ENCODE measurements around the gene DYNC2I2.
"Not testable (repeated sequence)": the region's sequence is repeated elsewhere in the genome, so short reads cannot be mapped to it uniquely, and the experiment has no call there.

The DYNC2I2 gene

DNA sequence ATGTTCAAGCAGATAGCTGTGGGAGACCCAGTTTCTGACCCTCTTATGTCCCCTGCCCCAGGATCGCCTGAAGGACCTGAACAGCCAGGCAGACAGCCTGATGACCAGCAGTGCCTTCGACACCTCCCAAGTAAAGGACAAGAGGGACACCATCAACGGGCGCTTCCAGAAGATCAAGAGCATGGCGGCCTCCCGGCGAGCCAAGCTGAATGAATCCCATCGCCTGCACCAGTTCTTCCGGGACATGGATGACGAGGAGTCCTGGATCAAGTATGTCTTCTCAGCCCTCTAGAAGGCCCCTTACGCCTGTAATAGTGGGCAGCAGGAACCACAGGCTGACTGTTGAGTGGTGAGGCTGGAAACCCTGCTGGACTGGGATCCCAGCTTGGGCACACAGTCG is 41.1 kb downstream of the DYNC2I2 start:
- no peak for DNase-seq (ENCODE audit: low spot score)

DNA sequence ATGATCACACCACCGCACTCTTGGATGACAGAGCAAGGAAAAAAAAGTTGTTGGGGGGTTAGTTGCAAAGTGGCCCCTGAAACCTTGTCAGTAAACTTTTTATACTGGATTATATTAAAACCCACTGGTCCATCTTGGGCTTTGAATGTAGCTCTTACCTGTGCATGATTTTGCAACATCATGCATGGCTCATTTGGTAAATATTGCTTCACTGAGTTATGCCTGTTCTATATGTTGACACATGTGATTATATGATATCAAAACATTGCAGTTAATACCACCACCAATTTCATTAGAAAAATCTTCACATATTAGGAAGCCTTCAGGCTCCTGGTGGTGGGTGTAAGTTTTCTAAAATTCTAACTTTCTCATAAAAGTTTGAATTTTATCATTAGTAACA is 41.9 kb downstream of the DYNC2I2 start:
- DNase-seq (ENCODE audit: low spot score): no peak

DNA sequence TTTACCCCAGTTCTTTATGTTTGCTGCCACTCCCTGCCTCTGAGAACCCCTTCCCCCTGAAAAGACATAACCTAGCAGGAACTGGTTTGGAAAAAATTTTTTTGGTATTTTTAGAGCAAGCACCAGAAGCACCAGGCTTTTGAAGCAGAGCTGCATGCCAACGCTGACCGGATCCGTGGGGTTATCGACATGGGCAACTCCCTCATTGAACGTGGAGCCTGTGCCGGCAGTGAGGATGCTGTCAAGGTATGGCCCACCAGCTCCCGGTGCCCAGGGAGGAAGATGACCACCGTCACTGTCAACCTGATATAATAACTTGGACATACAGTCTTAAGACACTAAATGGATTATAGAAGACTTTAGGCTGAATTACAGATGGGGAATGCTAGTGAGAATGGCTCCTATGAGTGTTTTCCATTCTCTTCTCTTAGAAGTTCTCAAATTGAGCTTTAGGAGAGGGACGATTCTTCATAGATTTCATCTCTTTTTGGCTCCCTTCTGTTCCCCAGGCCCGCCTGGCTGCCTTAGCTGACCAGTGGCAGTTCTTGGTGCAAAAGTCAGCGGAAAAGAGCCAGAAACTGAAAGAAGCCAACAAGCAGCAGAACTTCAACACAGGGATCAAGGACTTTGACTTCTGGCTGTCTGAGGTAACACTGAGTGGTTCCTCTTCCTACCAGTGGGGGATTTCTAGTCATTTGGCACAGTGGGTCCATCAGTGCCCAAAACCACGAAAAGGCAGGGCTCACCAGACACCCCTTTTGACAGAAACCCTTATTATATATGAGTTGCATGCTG is 44.9 kb downstream of the DYNC2I2 start:
- no peak for DNase-seq (ENCODE audit: low spot score)

DNA sequence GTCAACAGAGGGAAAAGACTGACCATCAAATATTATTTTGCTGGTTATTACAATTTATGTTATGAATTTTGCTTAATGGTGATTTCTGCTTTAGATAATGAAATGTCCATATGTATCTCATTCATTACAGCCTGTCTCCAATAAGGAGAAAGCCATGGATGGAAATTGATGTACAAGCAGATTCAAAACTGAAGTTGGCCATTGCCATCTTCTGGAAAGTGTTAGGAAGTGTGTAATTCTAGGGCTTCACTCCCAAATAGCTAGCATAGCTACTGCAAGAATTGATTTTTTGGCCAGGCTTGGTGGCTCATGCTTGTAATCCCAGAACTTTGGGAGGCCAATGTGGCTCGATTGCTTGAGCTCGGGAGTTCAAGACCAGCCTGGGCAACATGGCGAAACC is 45.8 kb downstream of the DYNC2I2 start:
- no peak for DNase-seq (ENCODE audit: low spot score)

DNA sequence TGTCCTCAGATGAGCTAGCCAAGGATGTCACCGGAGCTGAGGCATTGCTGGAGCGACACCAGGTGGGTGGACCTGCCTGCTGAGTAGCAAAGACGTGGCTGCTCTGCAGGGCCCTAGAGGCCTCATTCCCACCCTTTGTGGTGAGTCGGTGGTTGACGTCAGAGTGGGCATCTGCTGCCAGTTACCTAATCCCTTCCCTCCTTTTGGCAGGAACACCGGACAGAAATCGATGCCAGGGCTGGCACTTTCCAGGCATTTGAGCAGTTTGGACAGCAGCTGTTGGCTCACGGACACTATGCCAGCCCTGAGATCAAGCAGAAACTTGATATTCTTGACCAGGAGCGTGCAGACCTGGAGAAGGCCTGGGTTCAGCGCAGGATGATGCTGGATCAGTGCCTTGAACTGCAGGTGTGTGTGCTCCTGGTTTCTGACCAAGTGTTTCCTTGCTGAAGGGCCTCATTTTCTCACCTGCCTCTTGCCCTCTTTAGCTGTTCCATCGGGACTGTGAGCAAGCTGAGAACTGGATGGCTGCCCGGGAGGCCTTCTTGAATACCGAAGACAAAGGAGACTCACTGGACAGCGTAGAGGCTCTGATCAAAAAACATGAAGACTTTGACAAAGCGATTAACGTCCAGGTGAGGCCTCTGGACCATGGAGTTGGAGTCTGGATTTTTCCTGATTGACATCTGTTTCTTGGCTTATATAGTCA is 48.9 kb downstream of the DYNC2I2 start:
- DNase-seq (ENCODE audit: low spot score): no peak

DNA sequence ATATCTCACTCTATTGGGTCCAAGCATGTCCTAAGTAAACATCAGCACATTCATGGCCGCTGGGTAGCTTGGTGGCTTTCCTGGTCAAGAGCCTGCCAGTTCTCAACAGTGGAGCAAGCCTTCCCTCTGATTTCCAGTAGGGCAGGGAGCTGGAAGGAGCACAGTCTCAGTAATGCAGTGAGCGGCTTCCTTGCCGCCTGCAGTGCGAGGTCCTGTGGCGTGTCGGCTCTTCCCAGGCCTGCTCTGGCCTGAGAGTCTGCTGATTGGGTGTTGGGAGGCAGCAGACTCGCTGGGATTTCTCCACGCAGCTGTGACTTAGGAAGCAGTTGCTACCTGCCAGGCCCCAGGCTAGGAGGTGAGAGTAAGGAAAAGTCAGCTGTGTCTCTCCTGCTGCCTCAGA is 53.0 kb downstream of the DYNC2I2 start:
- no peak for DNase-seq (ENCODE audit: low spot score)

DNA sequence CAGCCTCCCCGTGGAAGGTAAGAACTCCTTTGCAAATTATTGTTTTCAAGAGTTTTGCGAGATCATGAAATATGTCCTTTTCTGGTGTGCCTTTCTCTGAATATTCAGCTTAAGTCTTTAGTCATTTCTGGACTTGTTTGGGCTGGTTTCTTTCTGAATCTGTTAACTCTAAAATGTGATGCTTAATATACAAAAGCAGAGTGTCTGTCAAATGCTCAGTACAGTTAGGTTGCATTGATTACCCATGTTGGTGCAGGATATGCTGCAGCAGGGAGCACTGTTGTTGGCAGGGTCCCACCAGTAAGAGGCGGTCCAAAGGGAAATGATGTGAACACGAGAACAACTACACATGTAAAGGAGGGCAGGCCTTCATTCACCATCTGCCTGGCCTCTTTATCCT is 56.5 kb downstream of the DYNC2I2 start:
- no peak for DNase-seq (ENCODE audit: low spot score)

DNA sequence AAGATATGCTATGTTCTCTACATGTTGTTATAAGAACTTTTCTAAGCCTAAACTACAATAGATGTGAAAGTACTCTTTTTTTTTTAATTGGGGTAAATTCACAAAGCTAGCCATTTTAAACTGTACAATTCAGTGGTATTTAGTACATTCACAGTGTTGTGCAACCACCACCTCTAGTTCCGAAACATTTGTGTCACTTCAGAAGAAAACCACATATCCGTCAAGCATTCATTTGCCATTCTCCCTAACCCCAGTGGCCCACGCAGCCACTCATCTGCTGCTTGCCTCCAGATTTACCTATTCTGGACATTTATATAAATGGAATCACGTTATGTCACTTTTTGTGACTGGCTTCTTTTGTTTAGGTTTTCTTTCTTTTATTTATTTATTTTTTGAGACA is 61.2 kb downstream of the DYNC2I2 start:
- no peak for DNase-seq (ENCODE audit: low spot score)

DNA sequence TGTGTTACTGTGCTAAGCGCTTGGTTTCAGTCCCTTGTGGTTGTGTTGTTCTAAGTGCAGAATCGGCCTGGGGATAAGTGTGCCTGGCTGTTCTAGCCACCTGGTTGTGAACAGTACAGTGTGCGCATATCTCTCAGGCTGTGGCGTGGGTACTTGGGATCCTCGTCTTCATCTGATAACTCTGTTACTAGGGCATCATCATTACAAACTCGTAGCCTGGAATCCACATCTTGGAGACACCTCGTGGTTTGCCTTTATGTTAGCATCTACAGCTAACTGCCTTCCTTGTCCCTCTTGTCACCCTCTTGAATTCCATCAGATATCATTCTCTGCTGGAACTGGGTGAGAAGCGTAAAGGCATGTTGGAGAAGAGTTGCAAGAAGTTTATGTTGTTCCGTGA is 62.8 kb downstream of the DYNC2I2 start:
- DNase-seq (ENCODE audit: low spot score): no peak

DNA sequence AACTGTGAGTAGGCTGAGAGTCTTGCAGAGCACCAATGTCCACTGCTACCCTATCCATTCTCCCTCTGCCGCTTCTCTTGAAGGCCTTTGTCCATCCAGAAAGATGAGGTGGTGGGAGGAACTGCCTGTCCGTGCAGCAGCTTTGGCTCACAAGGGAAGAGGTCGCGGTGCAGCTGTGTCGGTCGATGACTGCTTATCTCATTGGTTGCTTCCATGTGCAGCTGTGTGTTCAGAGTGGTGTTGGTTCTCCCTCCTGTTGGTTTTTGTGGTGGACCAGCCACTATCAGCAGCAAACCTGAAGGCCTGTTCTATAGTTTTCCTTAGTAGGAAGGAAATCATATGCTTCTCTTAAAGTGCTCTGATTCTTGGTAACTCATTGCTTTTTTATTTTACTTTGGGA is 63.6 kb downstream of the DYNC2I2 start:
- no peak for DNase-seq (ENCODE audit: low spot score)

DNA sequence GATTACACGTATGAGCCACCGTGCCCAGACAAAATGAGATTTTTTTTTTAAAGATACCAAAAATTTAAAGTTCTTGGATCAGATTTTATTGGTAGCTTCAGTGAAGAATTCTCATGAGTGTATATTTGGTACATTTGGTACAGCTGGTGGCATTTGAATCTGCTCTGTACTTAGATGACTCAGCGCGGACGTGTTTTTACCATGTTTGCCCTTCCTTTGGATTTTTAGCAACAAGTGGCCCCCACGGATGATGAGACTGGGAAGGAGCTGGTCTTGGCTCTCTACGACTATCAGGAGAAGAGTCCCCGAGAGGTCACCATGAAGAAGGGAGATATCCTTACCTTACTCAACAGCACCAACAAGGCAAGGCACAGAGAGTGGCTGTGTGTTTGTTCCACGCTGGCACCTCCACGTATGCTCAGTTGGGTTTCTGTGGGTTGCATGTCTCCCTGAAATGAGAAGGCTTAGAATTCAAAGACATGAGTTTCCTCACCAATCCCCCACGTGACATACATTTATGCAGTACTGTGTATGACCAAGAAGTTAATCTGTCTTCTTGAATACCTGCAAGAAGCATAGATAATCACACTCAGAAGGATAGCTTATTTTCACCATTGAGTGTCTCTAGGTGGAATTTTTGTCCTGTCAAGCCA is 67.9 kb downstream of the DYNC2I2 start:
- DNase-seq (ENCODE audit: low spot score): no peak

DNA sequence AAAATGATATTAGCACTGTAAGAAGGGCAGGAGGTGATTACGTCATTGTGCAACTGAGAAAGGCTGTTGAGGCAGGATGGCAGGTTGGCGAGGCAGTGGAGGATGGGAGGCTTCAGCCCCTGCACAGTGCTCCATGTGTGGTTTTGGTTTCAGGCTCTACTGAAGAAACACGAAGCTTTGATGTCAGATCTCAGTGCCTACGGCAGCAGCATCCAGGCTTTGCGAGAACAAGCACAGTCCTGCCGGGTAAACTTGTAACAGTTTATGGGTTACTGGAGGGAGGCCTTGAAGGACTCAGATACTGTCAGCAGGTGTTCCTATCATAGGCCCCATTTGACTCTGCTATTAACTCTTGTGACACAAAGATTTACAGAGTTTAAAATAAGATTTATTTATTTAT is 69.2 kb downstream of the DYNC2I2 start:
- no peak for DNase-seq (ENCODE audit: low spot score)

DNA sequence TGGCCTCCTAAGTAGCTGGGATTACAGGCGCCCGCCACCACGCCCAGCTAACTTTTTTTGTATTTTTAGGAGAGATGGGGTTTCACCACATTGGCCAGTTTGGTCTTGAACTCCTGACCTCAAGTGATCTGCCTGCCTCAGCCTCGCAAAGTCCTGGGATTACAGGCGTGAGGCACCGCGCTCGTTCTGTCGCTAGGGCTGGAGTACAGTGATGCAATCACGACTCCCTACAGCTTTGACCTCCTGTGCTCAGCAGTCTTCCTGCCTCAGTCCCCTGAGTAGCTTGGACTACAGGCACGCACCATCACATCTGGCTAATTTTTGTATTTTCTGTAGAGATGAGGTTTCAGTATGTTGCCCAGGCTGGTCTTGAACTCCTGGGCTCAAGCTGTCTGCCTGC is 69.7 kb downstream of the DYNC2I2 start:
- DNase-seq (ENCODE audit: low spot score): not testable (repeated sequence)

DNA sequence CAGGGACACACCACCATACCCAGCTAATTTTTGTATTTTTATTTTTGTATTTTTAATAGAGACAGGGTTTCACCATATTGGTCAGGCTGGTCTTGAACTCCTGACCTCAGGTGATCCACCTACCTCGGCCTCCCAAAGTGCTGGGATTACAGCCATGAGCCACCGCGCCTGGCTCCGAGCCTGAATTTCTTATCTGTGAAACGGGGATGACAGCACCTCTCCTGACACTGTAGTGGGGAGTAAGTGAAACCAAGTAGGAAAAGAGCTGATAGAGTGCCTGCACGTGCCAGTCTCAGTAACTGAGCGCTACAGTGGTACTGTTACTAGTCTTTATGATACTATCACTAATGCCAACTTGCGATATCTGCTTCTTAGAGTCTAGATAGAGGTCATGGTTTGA is 71.5 kb downstream of the DYNC2I2 start:
- DNase-seq (ENCODE audit: low spot score): not testable (repeated sequence)
